Endothelial cell of umbilical vein (primary cell): Measurements from ENCODE around the gene CFLAR. TPM values are rescaled to one million over a fixed set of nuclear protein-coding genes. Genes with fewer than 3 reads are reported as not detected.

Experiments
- BruUV-seq: library from RNA; stranded (reverse); fragments of 400-500 nt; replicated peaks from 2 replicates; lab custom pipeline; 2021; lab: Mats Ljungman, UMichigan
- CTCF ChIA-PET: fragments of 300-600, 350-600 bp; sonication (Branson Sonifier 250); formaldehyde crosslinking; loops from one replicate; lab custom pipeline; 2021; ENCODE audit warnings: antibody characterized with exemption, inconsistent platforms; lab: Charles Lee
- POLR2A ChIA-PET: fragments of 300-600, 350-600 bp; sonication (Branson Sonifier 250); formaldehyde crosslinking; loops from one replicate; lab custom pipeline; 2021; ENCODE audit warnings: antibody characterized with exemption, inconsistent platforms; lab: Charles Lee
- DNase-seq: peaks from one replicate; pipeline ENCODE4 v3.0.0-alpha.2; 2011; ENCODE audit warnings: low read depth, low spot score
- FAIRE-seq: peaks from 2 replicates; lab custom pipeline; 2011; peaks lifted over from hg19 to GRCh38; lab: Jason Lieb, UNC
- H2AFZ ChIP-seq: 2 replicates; pipeline ENCODE4 v1.6.0; 2012; ENCODE audit warnings: low read depth, low read length, control low read depth, inconsistent platforms
- H3K27ac ChIP-seq: 2 replicates; pipeline ENCODE4 v1.5.1; 2011; ENCODE audit warnings: low read depth, mild to moderate bottlenecking, control low read depth, low read length, moderate library complexity; ENCODE audit not compliant: insufficient read depth
- H3K27me3 ChIP-seq, 2 experiments: 2 replicates each; pipeline versions ENCODE4 v1.6.0 to v1.6.1; 2011; ENCODE audit warnings: low read length in 2 of 2, mixed read lengths in 1 of 2; ENCODE audit not compliant: control insufficient read depth in 2 of 2, insufficient read depth in 2 of 2
- H3K36me3 ChIP-seq, 2 experiments: 2 replicates in 1 of 2; 3 replicates in 1 of 2; pipeline ENCODE4 v1.5.1; 2011; ENCODE audit warnings: low read length in 2 of 2, mild to moderate bottlenecking in 1 of 2, moderate library complexity in 1 of 2; ENCODE audit not compliant: control insufficient read depth in 2 of 2, insufficient read depth in 2 of 2; ENCODE audit errors: extremely low read depth in 1 of 2
- H3K4me1 ChIP-seq: 3 replicates; pipeline ENCODE4 v1.5.1; 2011; ENCODE audit warnings: mild to moderate bottlenecking, low read length; ENCODE audit not compliant: control insufficient read depth, insufficient read depth; ENCODE audit errors: extremely low read depth
- H3K4me2 ChIP-seq: 2 replicates; pipeline ENCODE4 v1.6.1; 2011; ENCODE audit warnings: low read length, control low read depth, mixed read lengths; ENCODE audit not compliant: insufficient read depth
- H3K4me3 ChIP-seq, 3 experiments: fragments of 200-600 bp in 1 of 3; sonication (generic), shearing (Covaris generic) in 1 of 3; replicated peaks in 1 of 3; 2 replicates each; pipeline ENCODE4 v1.5.1; 2011 to 2016; ENCODE audit warnings: control low read depth in 3 of 3, low read length in 3 of 3, mild to moderate bottlenecking in 2 of 3, inconsistent platforms in 1 of 3, low read depth in 1 of 3, moderate library complexity in 1 of 3; ENCODE audit not compliant: insufficient read depth in 1 of 3
- H3K79me2 ChIP-seq: 2 replicates; pipeline ENCODE4 v1.6.0; 2012; ENCODE audit warnings: low read length, inconsistent platforms; ENCODE audit not compliant: control insufficient read depth, insufficient read depth
- H3K9ac ChIP-seq: replicated peaks from 2 replicates; pipeline ENCODE3; 2011; ENCODE audit warnings: low read length, control low read depth; ENCODE audit not compliant: insufficient read depth; ENCODE audit errors: extremely low read depth
- H3K9me1 ChIP-seq: replicated peaks from 3 replicates; pipeline ENCODE4 v1.6.0; 2011; ENCODE audit warnings: mild to moderate bottlenecking, low read length; ENCODE audit not compliant: control insufficient read depth, insufficient read depth; ENCODE audit errors: extremely low read depth
- H3K9me3 ChIP-seq: replicated peaks from 2 replicates; pipeline ENCODE4 v1.5.1; 2012; ENCODE audit warnings: low read length, inconsistent platforms; ENCODE audit not compliant: control insufficient read depth, insufficient read depth
- H4K20me1 ChIP-seq: replicated peaks from 2 replicates; pipeline ENCODE3; 2011; ENCODE audit warnings: mild to moderate bottlenecking, low read length; ENCODE audit not compliant: control insufficient read depth, insufficient read depth; ENCODE audit errors: extremely low read depth
- GATA2 ChIP-seq: IDR thresholded peaks from 2 replicates; pipeline ENCODE4 v1.7.0; 2011; ENCODE audit warnings: low read depth, mild to moderate bottlenecking, moderate library complexity, mixed read lengths, low read length; ENCODE audit not compliant: insufficient read length, insufficient read depth
- JUN ChIP-seq: IDR thresholded peaks from 2 replicates; pipeline ENCODE4 v1.6.1; 2011; ENCODE audit warnings: borderline replicate concordance, low read depth; ENCODE audit not compliant: insufficient read length, insufficient read depth
- POLR2AphosphoS5 ChIP-seq: IDR thresholded peaks from 2 replicates; pipeline ENCODE4 v1.6.1; 2012; ENCODE audit warnings: low read depth, mild to moderate bottlenecking, control low read depth, low read length, moderate library complexity; ENCODE audit not compliant: insufficient read depth
- dilution Hi-C: fragments of 300-500 bp; cut with MboI; formaldehyde crosslinking; loops from one replicate; pipeline ENCODE4 v1.15.0; 2019; ENCODE audit warnings: low sequenced_read_pairs; ENCODE audit not compliant: extremely low pct_ligation_motif_present
- intact Hi-C: fragments of 100-400 bp; cut with micrococcal nuclease; formaldehyde crosslinking; loops from one replicate; pipeline ENCODE4 v1.10.0; 2022
- polyA plus RNA-seq, 4 experiments: library from polyadenylated mRNA; depleted of rRNA in 3 of 4; stranded (reverse) in 3 of 4; unstranded in 1 of 4; fragments of >200 nt; gene quantifications; 2 replicates each; pipeline versions ENCODE4 v1.2.1 to v1.2.3, GENCODE V29; 2011 to 2012; ENCODE audit warnings: missing spikeins in 1 of 4
- total RNA-seq: library from RNA; stranded (reverse); gene quantifications from 2 replicates; pipeline ENCODE4 v1.2.3, GENCODE V29; 2021
- TF ChIP-seq, protein P1 (sequence below): IDR thresholded peaks from 2 replicates; pipeline ENCODE4 v1.6.1; 2011; ENCODE audit not compliant: insufficient read depth, insufficient read length
- TF ChIP-seq, protein P2 (sequence below), 2 donors: IDR thresholded peaks; 1 replicate in 1 of 2; 2 replicates in 1 of 2; pipeline ENCODE4 v1.5.1; 2011; ENCODE audit warnings: low read length in 2 of 2, mild to moderate bottlenecking in 2 of 2, moderate library complexity in 2 of 2, control low read depth in 1 of 2, inconsistent platforms in 1 of 2, low read depth in 1 of 2; ENCODE audit not compliant: insufficient read depth in 1 of 2; ENCODE audit errors: extremely low read depth in 1 of 2

CFLAR gene
- total and polyA plus RNA-seq, 2 donors (not counting 3 experiments of a cell fraction or from before 2014, with no cell fraction given), result 104 to 260 TPM

DNA sequence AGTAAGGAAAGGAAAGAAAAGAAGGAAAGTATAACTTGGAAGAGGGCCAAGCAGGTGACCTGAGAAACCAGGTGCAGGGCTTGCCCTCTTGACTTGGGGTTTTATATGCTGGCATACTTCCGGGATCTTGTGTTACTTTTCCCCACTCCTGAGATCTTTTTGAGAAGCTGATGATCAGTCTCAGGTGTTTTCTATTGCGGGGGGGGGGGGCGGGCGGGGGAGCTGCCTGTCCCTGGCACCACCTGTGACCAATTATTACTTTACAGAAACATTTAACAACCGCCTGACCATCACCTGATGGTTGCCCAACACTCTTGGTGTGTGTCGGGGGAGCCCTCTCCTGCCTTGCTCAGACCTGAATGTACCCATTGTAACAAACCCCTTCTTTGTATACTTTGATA lies 60.1 kb downstream of the CFLAR start:
- CTCF ChIA-PET, result interaction anchor here (1.0 to 3.4 kb wide), 3 partner anchors 56 to 275 kb away, joined by 3 to 124 read pairs (median 7); no protein-coding TSS in a partner anchor
- DNase-seq (no peak), FAIRE-seq (no peak)
- H3K79me2 ChIP-seq, result no peaks in the 10 kb centered on the region
- H3K9me3 ChIP-seq, result no peaks in the 10 kb centered on the region
- TF ChIP-seq, protein P1, sequence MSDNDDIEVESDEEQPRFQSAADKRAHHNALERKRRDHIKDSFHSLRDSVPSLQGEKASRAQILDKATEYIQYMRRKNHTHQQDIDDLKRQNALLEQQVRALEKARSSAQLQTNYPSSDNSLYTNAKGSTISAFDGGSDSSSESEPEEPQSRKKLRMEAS, result no peak
- TF ChIP-seq POLR2AphosphoS5 (no peak), JUN (no peak), GATA2 (no peak)
- TF ChIP-seq, protein P2, sequence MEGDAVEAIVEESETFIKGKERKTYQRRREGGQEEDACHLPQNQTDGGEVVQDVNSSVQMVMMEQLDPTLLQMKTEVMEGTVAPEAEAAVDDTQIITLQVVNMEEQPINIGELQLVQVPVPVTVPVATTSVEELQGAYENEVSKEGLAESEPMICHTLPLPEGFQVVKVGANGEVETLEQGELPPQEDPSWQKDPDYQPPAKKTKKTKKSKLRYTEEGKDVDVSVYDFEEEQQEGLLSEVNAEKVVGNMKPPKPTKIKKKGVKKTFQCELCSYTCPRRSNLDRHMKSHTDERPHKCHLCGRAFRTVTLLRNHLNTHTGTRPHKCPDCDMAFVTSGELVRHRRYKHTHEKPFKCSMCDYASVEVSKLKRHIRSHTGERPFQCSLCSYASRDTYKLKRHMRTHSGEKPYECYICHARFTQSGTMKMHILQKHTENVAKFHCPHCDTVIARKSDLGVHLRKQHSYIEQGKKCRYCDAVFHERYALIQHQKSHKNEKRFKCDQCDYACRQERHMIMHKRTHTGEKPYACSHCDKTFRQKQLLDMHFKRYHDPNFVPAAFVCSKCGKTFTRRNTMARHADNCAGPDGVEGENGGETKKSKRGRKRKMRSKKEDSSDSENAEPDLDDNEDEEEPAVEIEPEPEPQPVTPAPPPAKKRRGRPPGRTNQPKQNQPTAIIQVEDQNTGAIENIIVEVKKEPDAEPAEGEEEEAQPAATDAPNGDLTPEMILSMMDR (IDR thresholded peaks at IDR 0.05; ENCODE audit: extremely low read depth in 1 of 2, insufficient read depth in 1 of 2, low read depth in 1 of 2, low read length in 2 of 2), result no peak
- intact Hi-C loops, result loop anchor here (2.0 to 5.0 kb wide), 2 partner anchors 57 to 464 kb away; no protein-coding TSS in a partner anchor
- no peak overlapping the region for H3K9ac ChIP-seq
- no peaks in the 10 kb centered on the region for H3K9me1 ChIP-seq
- H4K20me1 ChIP-seq, result no peaks in the 10 kb centered on the region
- no peaks in the 10 kb centered on the region for H3K27me3 ChIP-seq
- H3K36me3 ChIP-seq, result no peaks in the 10 kb centered on the region
- H3K4me2 ChIP-seq, result no peak overlapping the region
- no TSS peak for BruUV-seq
- H2AFZ ChIP-seq, result no peak overlapping the region
- H3K4me3 ChIP-seq, result no peak overlapping the region
- H3K27ac ChIP-seq, result no peak overlapping the region
- dilution Hi-C loops, result loop anchor here (25.0 kb wide), 1 partner anchor 264 kb away; no protein-coding TSS in a partner anchor
- POLR2A ChIA-PET, result no interaction called here
- peaks cover 5% of the 10 kb centered on the region for H3K4me1 ChIP-seq
